H9 (cell line): ENCODE data around the gene LRIG1. TPM values are rescaled to one million over a fixed set of nuclear protein-coding genes. Genes with fewer than 3 reads are reported as not detected.

Experiments
- DNase-seq: peaks from one replicate; pipeline ENCODE4 v3.0.0-alpha.2; 2017
- H2AFZ ChIP-seq: one replicate; pipeline ENCODE4 v1.6.1; 2013; ENCODE audit warnings: mild to moderate bottlenecking, low read length, control low read depth, moderate library complexity
- H2AK5ac ChIP-seq: 2 replicates; pipeline ENCODE4 v1.6.1; 2013; ENCODE audit warnings: low read length, control low read depth, mixed read lengths; ENCODE audit not compliant: insufficient read length
- H2BK120ac ChIP-seq: one replicate; pipeline ENCODE4 v1.6.1; 2013; ENCODE audit warnings: low read depth, mild to moderate bottlenecking, low read length, control low read depth, inconsistent platforms; ENCODE audit not compliant: poor library complexity, severe bottlenecking
- H2BK12ac ChIP-seq: 2 replicates; pipeline ENCODE4 v1.6.1; 2013; ENCODE audit warnings: low read length, control low read depth, mixed read lengths, low read depth; ENCODE audit not compliant: insufficient read length
- H2BK15ac ChIP-seq: 2 replicates; pipeline ENCODE4 v1.6.1; 2013; ENCODE audit warnings: low read depth, low read length, control low read depth
- H2BK20ac ChIP-seq: one replicate; pipeline ENCODE4 v1.6.1; 2013; ENCODE audit warnings: low read depth, mild to moderate bottlenecking, low read length, control low read depth, inconsistent platforms; ENCODE audit not compliant: poor library complexity, severe bottlenecking
- H2BK5ac ChIP-seq: 2 replicates; pipeline ENCODE4 v1.6.1; 2013; ENCODE audit warnings: low read length, control low read depth, mixed read lengths; ENCODE audit not compliant: insufficient read length
- H3K14ac ChIP-seq: 2 replicates; pipeline ENCODE4 v1.6.1; 2013; ENCODE audit warnings: low read length, control low read depth; ENCODE audit not compliant: insufficient read depth
- H3K18ac ChIP-seq: 2 replicates; pipeline ENCODE4 v1.6.1; 2013; ENCODE audit warnings: low read depth, mild to moderate bottlenecking, mixed read lengths, low read length, control low read depth; ENCODE audit not compliant: insufficient read length
- H3K23ac ChIP-seq: 2 replicates; pipeline ENCODE4 v1.6.1; 2013; ENCODE audit warnings: low read length, control low read depth, mixed read lengths, low read depth; ENCODE audit not compliant: insufficient read length
- H3K23me2 ChIP-seq: 2 replicates; pipeline ENCODE4 v1.6.1; 2013; ENCODE audit warnings: low read depth, mild to moderate bottlenecking, mixed read lengths, low read length, control low read depth; ENCODE audit not compliant: insufficient read length, poor library complexity, severe bottlenecking
- H3K27ac ChIP-seq: 2 replicates; pipeline ENCODE4 v1.5.1; 2013; ENCODE audit warnings: low read length, control low read depth, mixed read lengths, low read depth; ENCODE audit not compliant: insufficient read length
- H3K27me3 ChIP-seq: 2 replicates; pipeline ENCODE4 v1.6.1; 2013; ENCODE audit warnings: low read length, control low read depth, inconsistent platforms; ENCODE audit not compliant: insufficient read depth
- H3K4ac ChIP-seq: 2 replicates; pipeline ENCODE4 v1.6.1; 2013; ENCODE audit warnings: low read depth, mild to moderate bottlenecking, control low read depth, inconsistent platforms, low read length, moderate library complexity
- H3K4me1 ChIP-seq: 2 replicates; pipeline ENCODE4 v1.6.1; 2013; ENCODE audit warnings: low read length, control low read depth, inconsistent platforms; ENCODE audit not compliant: insufficient read depth
- H3K4me2 ChIP-seq: 2 replicates; pipeline ENCODE4 v1.6.1; 2013; ENCODE audit warnings: low read length, control low read depth, mixed read lengths; ENCODE audit not compliant: insufficient read length, insufficient read depth
- H3K56ac ChIP-seq: 2 replicates; pipeline ENCODE4 v1.6.1; 2013; ENCODE audit warnings: low read depth, mild to moderate bottlenecking, mixed read lengths, low read length, control low read depth; ENCODE audit not compliant: insufficient read length
- H3K79me1 ChIP-seq: 2 replicates; pipeline ENCODE4 v1.6.1; 2013; ENCODE audit warnings: low read depth, mild to moderate bottlenecking, moderate library complexity, low read length, control low read depth, inconsistent platforms; ENCODE audit not compliant: insufficient read depth, poor library complexity, severe bottlenecking
- H3K79me2 ChIP-seq: 2 replicates; pipeline ENCODE4 v1.6.1; 2013; ENCODE audit warnings: low read length, control low read depth, inconsistent platforms; ENCODE audit not compliant: insufficient read depth
- H3K9ac ChIP-seq: 2 replicates; pipeline ENCODE4 v1.6.1; 2013; ENCODE audit warnings: low read length, control low read depth, mixed read lengths; ENCODE audit not compliant: insufficient read length; ENCODE audit errors: extremely low read depth
- H3K9me3 ChIP-seq: one replicate; pipeline ENCODE4 v1.6.1; 2013; ENCODE audit warnings: low read depth, low read length, inconsistent platforms; ENCODE audit not compliant: control insufficient read depth
- H3T11ph ChIP-seq: one replicate; pipeline ENCODE4 v1.6.1; 2013; ENCODE audit warnings: mild to moderate bottlenecking, low read length, control low read depth, inconsistent platforms
- H4K20me1 ChIP-seq: one replicate; pipeline ENCODE4 v1.6.1; 2013; ENCODE audit not compliant: control insufficient read depth, insufficient read length, insufficient read depth
- H4K5ac ChIP-seq: 2 replicates; pipeline ENCODE4 v1.6.1; 2013; ENCODE audit warnings: low read depth, mild to moderate bottlenecking, mixed read lengths, low read length, control low read depth; ENCODE audit not compliant: insufficient read length
- H4K8ac ChIP-seq: replicated peaks from 2 replicates; pipeline ENCODE4 v1.6.1; 2013; ENCODE audit warnings: low read length, control low read depth, mixed read lengths, low read depth; ENCODE audit not compliant: insufficient read length
- H4K91ac ChIP-seq: 2 replicates; pipeline ENCODE4 v1.6.1; 2013; ENCODE audit warnings: low read depth, mild to moderate bottlenecking, moderate library complexity, mixed read lengths, low read length, control low read depth; ENCODE audit not compliant: insufficient read length
- H3K27ac Mint-ChIP-seq, 3 experiments: 2 replicates in 2 of 3; 3 replicates in 1 of 3; pipeline ENCODE4 v1.8.0; 2020 to 2021; ENCODE audit warnings: mixed read lengths in 3 of 3, mild to moderate bottlenecking in 1 of 3, moderate library complexity in 1 of 3
- H3K27me3 Mint-ChIP-seq: 2 replicates; pipeline ENCODE4 v1.8.0; 2021; ENCODE audit warnings: low read depth, mild to moderate bottlenecking, moderate library complexity, mixed read lengths
- H3K36me3 Mint-ChIP-seq, 3 experiments: 2 replicates in 2 of 3; 3 replicates in 1 of 3; pipeline ENCODE4 v1.8.0; 2020 to 2021; ENCODE audit warnings: low read depth in 3 of 3, mixed read lengths in 3 of 3; ENCODE audit not compliant: insufficient read depth in 1 of 3
- H3K4me1 Mint-ChIP-seq, 2 experiments: 2 replicates each; pipeline ENCODE4 v1.8.0; 2020; ENCODE audit warnings: mixed read lengths in 2 of 2
- H3K4me3 Mint-ChIP-seq, 2 experiments: 2 replicates in 1 of 2; 3 replicates in 1 of 2; pipeline ENCODE4 v1.8.0; 2020 to 2021; ENCODE audit warnings: mild to moderate bottlenecking in 2 of 2, mixed read lengths in 2 of 2, moderate library complexity in 1 of 2
- H3K9me3 Mint-ChIP-seq, 2 experiments: 2 replicates in 1 of 2; 3 replicates in 1 of 2; pipeline ENCODE4 v1.8.0; 2020; ENCODE audit warnings: mild to moderate bottlenecking in 2 of 2, mixed read lengths in 2 of 2, moderate library complexity in 1 of 2
- CTCF ChIP-seq: fragments of 200-600 bp; sonication (generic); conservative IDR thresholded peaks from 3 replicates; pipeline ENCODE4 v1.8.0; 2021; ENCODE audit warnings: antibody characterized with exemption, mild to moderate bottlenecking
- WGBS: extraction: QIAGEN DNeasy Blood & Tissue Kit; methylation state at CpG from one replicate; pipeline ENCODE4 v1.1.7; 2013; ENCODE audit warnings: missing lambda C conversion rate, low lambda C conversion rate, mixed read lengths; ENCODE audit not compliant: insufficient read length; ENCODE audit errors: extremely low coverage; 5-methylcytosine and 5-hydroxymethylcytosine counted together
- total RNA-seq: library from RNA; stranded (reverse); gene quantifications from 2 replicates; pipeline ENCODE4 v1.2.1, GENCODE V29; 2021

LRIG1 gene
- total RNA-seq, 1 experiment from 2014 or later = 70.3 TPM

GRCh38 chr3:66441692-66442091, 59.1 kb downstream of the LRIG1 start:
- Histone ChIP-seq H2AFZ (no peak overlapping the region), H3T11ph (no peak overlapping the region), H4K5ac (no peak overlapping the region), H3K27me3 (no peaks in the 10 kb centered on the region; the same call in 1 of the 2 replicates), H3K9ac (no peak overlapping the region), H2BK15ac (no peak overlapping the region), H3K9me3 (no peaks in the 10 kb centered on the region), H3K79me2 (peaks cover 32% of the 10 kb centered on the region; the same call in 1 of the 2 replicates), H2BK12ac (no peak overlapping the region), H3K23ac (no peak overlapping the region), H3K27ac (peak overlapping the region; percentile 4), H3K79me1 (peaks cover 9% of the 10 kb centered on the region), H3K4me2 (peak overlapping the region; percentile 3), H3K4me1 (peaks cover 50% of the 10 kb centered on the region), H4K8ac (no peak overlapping the region), H4K20me1 (no peaks in the 10 kb centered on the region), H3K18ac (no peak overlapping the region), H2BK20ac (no peak overlapping the region), H3K56ac (no peak overlapping the region), H3K4ac (no peak overlapping the region), H3K14ac (no peak overlapping the region), H3K23me2 (peaks cover 6% of the 10 kb centered on the region), H2BK120ac (no peak overlapping the region), H4K91ac (no peak overlapping the region), H2AK5ac (no peak overlapping the region), H2BK5ac (no peak overlapping the region)
- DNase-seq = no peak
- no peaks in the 10 kb centered on the region; the same call in 1 of the 2 replicates for H3K27me3 Mint-ChIP-seq
- WGBS = no CpG with 5 or more reads among the region's 6 CpGs
- H3K27ac Mint-ChIP-seq = peak overlapping the region; percentile 98 to 100 (median 99)
- no peak for TF ChIP-seq CTCF
- H3K4me1 Mint-ChIP-seq = peaks cover 89 to 98% of the 10 kb centered on the region in 2 experiments
- H3K4me3 Mint-ChIP-seq = peak overlapping the region in 1 of 2 experiments; percentile 81; a peak in 4 of 5 replicates
- H3K9me3 Mint-ChIP-seq = no peaks in the 10 kb centered on the region
- H3K36me3 Mint-ChIP-seq = peaks cover 23 to 56% (median 26%) of the 10 kb centered on the region in 3 experiments
